SU-DHL-6 (cell line): ENCODE measurements around the gene LRPAP1.
A peak's percentile ranks its signal among the peaks of the same experiment; 100 is the strongest.

Source experiments
- H2AFZ ChIP-seq: fragments of 200-600 bp; sonication (generic); 2 replicates; pipeline ENCODE4 v1.6.1; 2014; ENCODE audit warnings: low read depth, mild to moderate bottlenecking, moderate library complexity, mixed read lengths, antibody characterized with exemption, low read length; ENCODE audit not compliant: severe bottlenecking
- H3F3A ChIP-seq: fragments of 200-600 bp; shearing (Covaris generic); 2 replicates; pipeline ENCODE4 v1.6.0; 2016; ENCODE audit warnings: antibody characterized with exemption, mild to moderate bottlenecking; ENCODE audit not compliant: insufficient read depth
- H3K27ac ChIP-seq: fragments of 200-600 bp; sonication (generic); 2 replicates; pipeline ENCODE4 v1.5.1; 2016; ENCODE audit warnings: low read depth, mild to moderate bottlenecking, low read length, moderate library complexity, mixed read lengths
- H3K27me3 ChIP-seq: fragments of 200-600 bp; sonication (generic), shearing (Covaris generic); 2 replicates; pipeline ENCODE4 v1.6.0; 2014; ENCODE audit warnings: mild to moderate bottlenecking, low read length
- H3K36me3 ChIP-seq: fragments of 200-600 bp; sonication (generic); 2 replicates; pipeline ENCODE4 v1.6.1; 2014; ENCODE audit warnings: mild to moderate bottlenecking, low read length, mixed read lengths
- H3K4me2 ChIP-seq: fragments of 300-600, 200-600 bp; shearing (Covaris generic), sonication (generic); 2 replicates; pipeline ENCODE4 v1.6.0; 2014; ENCODE audit warnings: low read length, low read depth, mild to moderate bottlenecking; ENCODE audit not compliant: poor library complexity, severe bottlenecking
- H3K4me3 ChIP-seq: fragments of 200-600 bp; sonication (generic); 2 replicates; pipeline ENCODE4 v1.5.1; 2014; ENCODE audit warnings: antibody characterized with exemption, low read length, mild to moderate bottlenecking, mixed read lengths; ENCODE audit not compliant: insufficient read depth, poor library complexity, severe bottlenecking
- H3K79me2 ChIP-seq: fragments of 200-600 bp; sonication (generic); 2 replicates; pipeline ENCODE4 v1.6.1; 2014; ENCODE audit warnings: mild to moderate bottlenecking, low read length, moderate library complexity; ENCODE audit not compliant: insufficient read depth
- H3K9ac ChIP-seq: fragments of 200-600 bp; sonication (generic); 2 replicates; pipeline ENCODE4 v1.7.0; 2014; ENCODE audit warnings: mild to moderate bottlenecking, low read length
- H3K9me2 ChIP-seq: fragments of 200-600 bp; sonication (generic); replicated peaks from 2 replicates; pipeline ENCODE4 v1.6.1; 2014; ENCODE audit warnings: low read length; ENCODE audit not compliant: insufficient read depth
- H3K9me3 ChIP-seq: fragments of 200-600 bp; sonication (generic); 2 replicates; pipeline ENCODE4 v1.6.1; 2014; ENCODE audit warnings: low read length, mixed read lengths; ENCODE audit not compliant: insufficient read depth
- H4K20me1 ChIP-seq: fragments of 200-600 bp; sonication (generic); 2 replicates; pipeline ENCODE4 v1.6.1; 2014; ENCODE audit warnings: low read depth, mild to moderate bottlenecking, antibody characterized with exemption, low read length, moderate library complexity, mixed read lengths
- CTCF ChIP-seq: fragments of 200-600 bp; sonication (generic); IDR thresholded peaks from one replicate; pipeline ENCODE4 v1.5.1; 2017; ENCODE audit warnings: antibody characterized with exemption, mild to moderate bottlenecking, low read length, moderate library complexity; ENCODE audit not compliant: insufficient read depth, poor library complexity, severe bottlenecking
- EZH2phosphoT487 ChIP-seq: fragments of 200-600 bp; sonication (generic), shearing (Covaris generic); conservative IDR thresholded peaks from 2 replicates; pipeline ENCODE4 v1.6.1; 2018; ENCODE audit warnings: mild to moderate bottlenecking, antibody characterized with exemption, low read length, moderate library complexity, mixed read lengths

Gene LRPAP1

GRCh38 chr4:3484057-3484973, 47.9 kb downstream of the LRPAP1 start:
- Histone ChIP-seq H2AFZ (no peak overlapping the region), H3K4me2 (peak overlapping the region; percentile 2), H3K36me3 (no peaks in the 10 kb centered on the region), H3K27ac (no peak overlapping the region), H3K79me2 (no peaks in the 10 kb centered on the region), H3K27me3 (no peaks in the 10 kb centered on the region), H3K9me3 (no peaks in the 10 kb centered on the region), H4K20me1 (no peaks in the 10 kb centered on the region), H3K9me2 (no peaks in the 10 kb centered on the region), H3K9ac (no peak overlapping the region), H3F3A (no peaks in the 10 kb centered on the region), H3K4me3 (no peak overlapping the region)
- no peak for TF ChIP-seq CTCF
- no peak for TF ChIP-seq EZH2phosphoT487

GRCh38 chr4:3483471-3483921, 48.7 kb downstream of the LRPAP1 start:
- H3K9ac ChIP-seq = no peak overlapping the region
- no peaks in the 10 kb centered on the region for H3K36me3 ChIP-seq
- H3K9me2 ChIP-seq = no peaks in the 10 kb centered on the region
- no peak overlapping the region for H2AFZ ChIP-seq
- no peaks in the 10 kb centered on the region for H3K27me3 ChIP-seq
- TF ChIP-seq EZH2phosphoT487 (no peak), CTCF (no peak)
- no peak overlapping the region for H3K27ac ChIP-seq
- no peaks in the 10 kb centered on the region for H4K20me1 ChIP-seq
- no peak overlapping the region for H3K4me3 ChIP-seq
- no peak overlapping the region for H3K4me2 ChIP-seq
- no peaks in the 10 kb centered on the region for H3K79me2 ChIP-seq
- no peaks in the 10 kb centered on the region for H3K9me3 ChIP-seq
- H3F3A ChIP-seq = no peaks in the 10 kb centered on the region

GRCh38 chr4:3482707-3483106, 49.5 kb downstream of the LRPAP1 start:
- TF ChIP-seq EZH2phosphoT487 (no peak), CTCF (no peak)
- Histone ChIP-seq H3K79me2 (no peaks in the 10 kb centered on the region), H3K27me3 (no peaks in the 10 kb centered on the region), H3K9ac (no peak overlapping the region), H3K4me3 (no peak overlapping the region), H3F3A (no peaks in the 10 kb centered on the region), H3K27ac (no peak overlapping the region), H3K9me3 (no peaks in the 10 kb centered on the region), H3K9me2 (no peaks in the 10 kb centered on the region), H3K4me2 (no peak overlapping the region), H4K20me1 (no peaks in the 10 kb centered on the region), H3K36me3 (no peaks in the 10 kb centered on the region), H2AFZ (no peak overlapping the region)
